GM18858 (cell line): ENCODE data around the gene FNDC4.

Experiments
- ATAC-seq: cut with Tn5 transposase; IDR thresholded peaks from one replicate; pipeline ENCODE4 v1.9.1; 2021; ENCODE audit not compliant: unreplicated experiment

Gene FNDC4

DNA sequence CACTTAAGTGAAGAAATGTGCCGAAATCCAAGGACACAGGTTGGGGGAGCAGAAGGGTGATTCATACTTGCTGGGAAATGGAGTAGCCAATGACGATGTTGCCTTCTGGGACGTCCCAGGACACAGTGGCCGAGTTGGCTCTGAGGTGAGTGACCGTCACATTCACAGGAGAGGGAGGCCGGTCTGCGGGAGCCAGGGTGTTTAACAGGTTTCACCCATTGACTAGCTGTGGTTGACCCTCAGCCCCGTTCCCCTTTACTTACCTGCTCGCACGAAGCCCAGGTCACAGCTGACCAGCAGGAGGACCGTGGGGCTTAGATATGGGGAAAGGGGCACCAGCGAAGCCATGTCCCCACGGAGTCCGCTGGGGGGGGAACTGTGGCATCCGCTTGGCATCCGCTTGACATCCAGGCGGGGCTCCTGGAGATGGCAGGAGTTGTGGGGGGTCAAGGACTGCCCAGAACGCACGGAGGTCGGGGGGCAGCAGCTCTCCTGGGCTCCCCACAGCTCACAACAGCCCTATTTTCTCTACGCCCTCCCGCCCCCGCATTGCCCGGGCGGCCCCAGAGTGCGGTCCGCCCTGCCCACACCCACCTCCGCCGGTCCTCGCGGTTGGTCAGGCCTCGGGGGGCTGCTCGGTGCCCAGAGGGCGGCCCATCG lies 586 bp downstream of the FNDC4 start:
- no peak for ATAC-seq

DNA sequence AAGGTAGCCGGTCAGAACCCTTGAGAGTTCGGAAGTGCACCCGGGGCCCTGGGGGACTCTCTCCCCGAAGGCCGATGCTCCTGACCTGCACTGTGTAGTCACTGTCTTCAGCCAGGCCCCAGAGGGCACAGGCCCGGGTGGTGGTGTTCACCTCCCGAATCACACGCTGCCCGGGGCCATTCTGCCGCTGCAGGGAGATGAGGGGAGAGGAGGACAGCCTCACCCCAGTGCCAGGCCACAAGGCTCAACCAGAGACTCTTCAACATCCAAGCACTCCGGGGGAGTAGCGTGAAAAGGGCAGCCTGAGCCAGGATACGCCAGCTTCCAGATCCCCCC lies 1.1 kb downstream of the FNDC4 start:
- no peak for ATAC-seq

- no peak for ATAC-seq
Measured at GRCh38 chr2:27492557-27492956, 2.4 kb downstream of the FNDC4 start.

DNA sequence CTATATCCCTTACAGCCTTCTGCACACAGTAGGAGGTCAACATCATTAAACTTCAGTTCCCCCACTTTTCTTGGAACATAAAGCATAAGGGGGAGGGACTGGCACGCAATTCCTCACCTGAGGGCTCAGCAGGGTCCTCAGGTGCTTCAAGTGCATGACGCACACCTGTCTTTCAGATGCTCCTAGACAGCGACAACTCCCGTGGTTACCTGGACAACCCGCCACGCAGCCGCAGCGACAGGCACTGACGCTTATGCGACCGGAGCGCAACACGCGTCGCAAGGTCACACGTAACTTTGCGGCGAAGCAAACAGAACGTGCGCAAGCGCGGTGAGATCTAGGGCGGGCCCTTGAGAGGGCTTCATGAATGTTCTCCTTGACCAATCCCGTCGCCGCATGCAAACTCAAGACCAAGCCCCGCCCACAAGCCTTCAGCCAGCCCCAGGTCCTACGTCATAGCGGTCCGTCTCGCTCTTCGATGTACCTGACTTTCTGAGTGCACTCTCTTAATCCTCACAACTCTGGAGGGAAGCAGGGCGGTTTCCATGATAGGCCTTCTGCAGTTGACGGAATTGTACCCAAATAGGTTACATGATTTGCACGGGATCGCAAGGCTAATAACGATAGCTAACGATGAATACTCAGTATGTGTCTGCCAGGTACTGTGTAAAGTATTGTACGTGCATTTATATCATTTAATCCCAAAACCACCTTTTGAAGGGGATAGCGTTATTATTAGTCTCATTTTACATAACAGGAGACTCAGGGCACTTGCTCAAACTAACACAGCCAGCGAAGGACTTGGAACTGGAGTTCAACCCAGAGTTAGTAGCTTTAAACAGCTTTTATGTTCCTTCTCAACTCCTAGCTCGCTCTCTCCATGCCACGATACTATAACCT lies 5.3 kb downstream of the FNDC4 start, which contains the start of gene IFT172:
IFT172 (minus strand) TSS at position 246 of the 900 bp plus-strand sequence; CDS start at position 156, 90 bp downstream.
- peak; percentile 90 for ATAC-seq

GRCh38 chr2:27489118-27489497 lies 5.9 kb downstream of the FNDC4 start:
- ATAC-seq, result no peak

DNA sequence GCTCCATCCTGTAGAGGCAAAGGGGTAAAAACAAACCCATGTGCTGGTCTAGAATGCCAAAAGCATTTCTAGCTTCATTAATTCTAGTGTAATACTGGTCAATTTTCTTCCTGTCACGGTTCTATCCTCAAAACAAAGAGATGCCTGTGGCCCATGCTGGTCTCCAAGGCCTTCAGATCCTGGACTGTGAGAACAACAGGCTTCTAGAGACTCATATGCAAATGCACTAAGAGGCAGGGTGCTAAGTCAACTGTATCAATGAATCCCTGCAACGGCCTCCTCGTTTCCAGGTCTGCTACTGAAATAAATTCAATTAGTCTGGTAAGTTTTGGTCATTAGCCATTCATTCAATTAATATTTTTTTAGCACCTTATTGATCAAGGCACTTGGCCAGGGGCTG lies 9.5 kb downstream of the FNDC4 start:
- no peak for ATAC-seq

DNA sequence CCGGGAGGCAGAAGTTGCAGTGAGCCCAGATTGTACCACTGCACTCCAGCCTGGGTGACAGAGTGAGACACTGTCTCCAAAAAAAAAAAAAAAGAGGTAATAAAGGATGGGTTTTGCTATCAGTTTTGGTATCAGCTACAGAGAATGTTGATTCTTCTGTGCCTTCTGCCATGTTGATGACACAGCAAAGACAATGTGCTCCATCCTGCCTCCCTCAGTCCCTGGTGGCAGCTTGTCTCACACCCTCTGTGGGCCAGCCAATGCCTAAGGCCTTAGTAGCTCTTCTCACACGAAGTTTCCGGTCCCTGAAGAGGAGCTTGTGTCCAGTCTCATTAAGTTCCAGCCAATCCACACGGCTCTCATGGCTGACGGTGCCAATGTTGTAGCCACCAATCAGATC lies 23.0 kb downstream of the FNDC4 start:
- ATAC-seq, result no peak

GRCh38 chr2:27464443-27464842 lies 30.6 kb downstream of the FNDC4 start:
- ATAC-seq, result no peak

GRCh38 chr2:27461118-27461517 lies 33.9 kb downstream of the FNDC4 start:
- ATAC-seq, result no peak

DNA sequence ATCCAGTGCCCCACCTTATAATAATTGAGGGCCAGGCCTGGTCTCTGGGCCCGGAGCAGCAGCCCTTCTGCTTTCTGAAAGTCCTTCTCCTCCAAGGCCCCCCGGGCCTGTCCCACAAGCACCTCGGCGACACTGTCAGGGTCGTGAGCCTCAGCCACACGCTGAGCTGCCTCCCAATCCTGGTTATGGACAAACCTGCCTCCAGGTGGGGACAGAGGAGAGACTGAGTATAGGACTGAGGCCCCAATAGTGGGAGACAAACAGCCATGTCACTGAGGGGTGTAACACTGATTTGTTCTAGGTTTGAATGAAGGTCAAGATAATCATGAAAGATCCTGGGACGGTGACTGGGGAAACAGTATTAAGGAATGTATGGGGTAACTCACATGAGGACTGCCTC lies 41.0 kb downstream of the FNDC4 start:
- no peak for ATAC-seq

DNA sequence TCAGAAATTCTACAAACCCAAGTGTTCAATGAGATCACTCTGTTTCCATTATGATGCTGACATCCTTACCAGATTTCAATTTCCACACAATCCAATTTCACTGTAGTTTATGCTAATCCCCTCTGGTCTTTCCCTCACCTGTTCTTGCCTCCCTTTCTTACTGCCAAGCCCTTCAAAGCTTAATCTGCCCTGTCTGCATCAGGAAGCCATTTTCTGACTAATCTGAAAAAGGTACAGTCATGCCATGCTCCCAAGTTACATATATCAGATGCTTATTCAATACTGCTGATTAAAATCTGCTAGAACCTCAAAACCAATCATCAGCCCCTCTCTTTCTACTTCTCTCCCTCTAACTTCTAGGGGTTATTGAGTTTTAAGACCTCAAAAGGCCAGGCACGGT lies 43.9 kb downstream of the FNDC4 start:
- no peak for ATAC-seq

DNA sequence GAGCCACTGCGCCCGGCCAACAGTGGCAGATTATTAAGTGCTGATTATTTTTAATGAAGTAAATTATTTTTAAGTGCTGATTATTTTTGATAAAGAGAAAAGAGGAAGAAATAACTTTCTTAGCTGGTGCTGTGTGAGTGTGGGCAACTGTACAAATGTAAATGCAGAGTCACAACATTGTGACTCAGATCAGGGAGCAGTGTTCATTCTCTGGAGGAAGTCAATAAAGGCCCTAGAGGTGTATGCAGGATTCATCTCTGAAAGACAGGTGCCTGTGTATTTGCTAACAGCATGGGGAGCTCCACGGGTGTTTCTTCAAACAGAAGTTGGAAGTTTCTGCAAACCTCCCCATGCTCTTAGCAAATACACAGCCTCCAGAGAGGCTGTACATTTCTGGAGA lies 46.6 kb downstream of the FNDC4 start:
- ATAC-seq, result no peak

DNA sequence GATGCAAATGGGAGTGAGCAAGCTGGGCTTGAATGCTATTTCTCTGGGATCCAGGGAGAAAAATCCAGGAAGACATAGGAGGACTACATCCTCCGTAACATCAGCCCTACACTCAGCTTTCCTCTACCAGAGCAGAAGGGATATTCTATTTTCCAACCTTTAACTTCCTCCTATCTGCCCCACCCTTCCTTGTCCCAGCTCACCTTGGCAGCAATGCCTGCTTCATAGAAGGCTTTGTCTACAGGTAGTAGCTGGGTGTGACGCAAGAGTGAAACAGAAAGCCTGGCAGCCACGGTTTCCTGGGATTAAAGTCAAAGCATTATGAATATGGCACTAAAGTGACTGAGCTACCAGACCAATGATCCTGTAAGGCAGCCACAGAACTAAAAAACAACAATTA lies 48.9 kb downstream of the FNDC4 start:
- ATAC-seq, result no peak

DNA sequence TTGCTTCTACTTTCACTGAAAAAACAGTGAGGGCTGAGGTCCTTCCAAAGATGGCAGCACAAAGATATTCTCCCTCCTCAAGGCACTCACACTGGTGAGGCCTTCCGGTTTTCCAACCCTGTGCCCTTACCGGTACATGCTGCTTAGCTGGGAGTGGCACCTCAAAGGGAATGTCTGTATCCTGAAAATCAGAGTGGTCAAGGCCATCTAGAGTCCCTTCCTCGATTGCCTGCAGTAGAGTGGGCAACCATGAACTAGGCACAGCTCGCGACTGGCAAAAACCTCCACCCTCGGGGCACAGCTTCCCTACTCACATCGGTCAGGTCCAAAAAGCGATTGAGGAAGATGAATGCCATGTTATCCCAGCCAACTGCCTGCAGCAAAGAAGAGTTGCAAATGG lies 49.4 kb downstream of the FNDC4 start:
- no peak for ATAC-seq

DNA sequence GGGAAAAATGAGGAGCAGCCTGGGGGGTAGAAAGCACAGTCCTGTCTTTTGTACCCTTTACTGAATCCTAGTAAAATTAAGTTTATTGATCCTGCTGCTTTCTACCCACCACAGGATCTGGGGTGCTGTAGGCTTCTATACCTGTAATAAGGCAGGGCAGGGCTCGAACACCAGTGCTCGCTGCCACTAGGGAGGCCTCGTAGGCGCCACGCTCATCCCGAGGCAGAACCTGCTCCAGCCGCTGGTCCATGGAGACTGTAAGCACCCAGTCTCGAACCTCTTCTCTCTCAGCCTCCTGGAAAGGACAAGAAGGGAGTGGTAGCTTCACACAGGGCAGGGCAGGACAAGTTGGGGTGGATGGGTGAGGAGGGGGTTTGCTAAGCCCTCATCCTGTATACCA lies 49.8 kb downstream of the FNDC4 start:
- no peak for ATAC-seq

DNA sequence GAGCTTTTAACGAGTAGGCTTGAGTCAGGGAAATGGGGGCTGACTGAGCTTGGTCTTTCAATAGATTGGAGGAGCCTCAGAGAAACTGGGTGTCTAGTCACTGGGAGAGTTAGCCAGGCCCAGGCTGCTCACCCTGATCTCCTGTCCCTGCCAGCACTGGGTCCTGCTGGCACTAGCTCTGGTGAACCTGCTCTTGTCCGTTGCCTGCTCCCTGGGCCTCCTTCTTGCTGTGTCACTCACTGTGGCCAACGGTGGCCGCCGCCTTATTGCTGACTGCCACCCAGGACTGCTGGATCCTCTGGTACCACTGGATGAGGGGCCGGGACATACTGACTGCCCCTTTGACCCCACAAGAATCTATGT lies 52.1 kb downstream of the FNDC4 start:
- no peak for ATAC-seq

- no peak for ATAC-seq
Measured at GRCh38 chr2:27441958-27442919, 52.8 kb downstream of the FNDC4 start, which contains the start of gene KRTCAP3. Gene KRTCAP3 (plus strand): TSS chr2:27442381. CDS start chr2:27442413, 32 bp downstream.
